Peyer's patch (tissue), 4 donors: ENCODE measurements around the gene TEX47.

ENCODE experiments used
- POLR2A ChIP-seq, 2 donors: fragments of 450-650 bp; IDR thresholded peaks; one replicate each; pipeline ENCODE4 v1.5.1; 2017; ENCODE audit warnings: antibody characterized with exemption in 2 of 2, mild to moderate bottlenecking in 2 of 2, moderate library complexity in 2 of 2
- TF ChIP-seq, protein P1 (sequence below), 6 experiments: fragments of 450-650 bp in 4 of 6; fragments of 200-600 bp in 2 of 6; sonication (generic) in 1 of 6; IDR thresholded peaks; one replicate each; pipeline ENCODE4 v1.5.1; 2017 to 2019; ENCODE audit warnings: antibody characterized with exemption in 6 of 6, mild to moderate bottlenecking in 3 of 6, moderate library complexity in 1 of 6

DNA sequence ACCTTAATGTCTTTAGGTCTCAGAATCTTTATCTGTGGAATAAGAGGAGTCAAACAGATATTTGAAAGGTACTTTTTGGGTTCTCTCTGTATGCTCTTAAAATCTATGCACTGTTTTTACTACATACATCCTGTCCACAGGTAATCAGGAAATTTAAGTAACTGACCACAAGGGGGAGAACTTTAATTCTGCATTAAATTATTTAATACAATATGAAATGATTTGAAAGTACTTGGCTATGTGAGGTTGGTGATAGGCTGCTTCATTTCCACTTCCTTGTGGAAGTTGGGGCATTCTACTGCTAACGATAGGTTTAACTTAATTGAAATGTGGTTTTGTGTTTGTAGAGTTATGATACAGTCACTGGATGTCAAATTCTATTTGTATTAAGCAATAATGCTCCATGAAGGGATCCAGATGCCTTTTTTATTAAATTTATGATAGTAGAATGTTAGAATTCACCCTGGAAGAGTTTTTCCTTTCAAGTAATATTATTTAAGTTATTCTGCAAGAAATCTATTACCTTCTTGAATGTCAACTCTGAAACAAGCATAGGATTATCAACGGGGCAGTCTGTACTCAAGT is 6.0 kb downstream of the TEX47 start:
- no peak for TF ChIP-seq POLR2A (IDR thresholded peaks at IDR 0.05)
- TF ChIP-seq, protein P1, sequence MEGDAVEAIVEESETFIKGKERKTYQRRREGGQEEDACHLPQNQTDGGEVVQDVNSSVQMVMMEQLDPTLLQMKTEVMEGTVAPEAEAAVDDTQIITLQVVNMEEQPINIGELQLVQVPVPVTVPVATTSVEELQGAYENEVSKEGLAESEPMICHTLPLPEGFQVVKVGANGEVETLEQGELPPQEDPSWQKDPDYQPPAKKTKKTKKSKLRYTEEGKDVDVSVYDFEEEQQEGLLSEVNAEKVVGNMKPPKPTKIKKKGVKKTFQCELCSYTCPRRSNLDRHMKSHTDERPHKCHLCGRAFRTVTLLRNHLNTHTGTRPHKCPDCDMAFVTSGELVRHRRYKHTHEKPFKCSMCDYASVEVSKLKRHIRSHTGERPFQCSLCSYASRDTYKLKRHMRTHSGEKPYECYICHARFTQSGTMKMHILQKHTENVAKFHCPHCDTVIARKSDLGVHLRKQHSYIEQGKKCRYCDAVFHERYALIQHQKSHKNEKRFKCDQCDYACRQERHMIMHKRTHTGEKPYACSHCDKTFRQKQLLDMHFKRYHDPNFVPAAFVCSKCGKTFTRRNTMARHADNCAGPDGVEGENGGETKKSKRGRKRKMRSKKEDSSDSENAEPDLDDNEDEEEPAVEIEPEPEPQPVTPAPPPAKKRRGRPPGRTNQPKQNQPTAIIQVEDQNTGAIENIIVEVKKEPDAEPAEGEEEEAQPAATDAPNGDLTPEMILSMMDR (IDR thresholded peaks at IDR 0.05), result peak in 5 of 6 experiments; percentile 13 to 50 (median 28)
